GM12875 (cell line): ENCODE results near the gene DNAJC30.
A peak's percentile ranks its signal among the peaks of the same experiment; 100 is the strongest.
"Not testable (repeated sequence)": the region's sequence is repeated elsewhere in the genome, so short reads cannot be mapped to it uniquely, and the experiment has no call there.

ENCODE experiments used
- H3K4me3 ChIP-seq: one replicate; pipeline ENCODE4 v1.5.1; 2011; ENCODE audit warnings: low read depth, low read length, control low read depth
- TF ChIP-seq, protein P1 (sequence below): IDR thresholded peaks from 2 replicates; pipeline ENCODE4 v1.5.1; 2011; ENCODE audit warnings: low read depth, mild to moderate bottlenecking, control low read depth, inconsistent platforms, low read length, moderate library complexity, borderline replicate concordance; ENCODE audit not compliant: insufficient read depth

DNAJC30 gene

DNA sequence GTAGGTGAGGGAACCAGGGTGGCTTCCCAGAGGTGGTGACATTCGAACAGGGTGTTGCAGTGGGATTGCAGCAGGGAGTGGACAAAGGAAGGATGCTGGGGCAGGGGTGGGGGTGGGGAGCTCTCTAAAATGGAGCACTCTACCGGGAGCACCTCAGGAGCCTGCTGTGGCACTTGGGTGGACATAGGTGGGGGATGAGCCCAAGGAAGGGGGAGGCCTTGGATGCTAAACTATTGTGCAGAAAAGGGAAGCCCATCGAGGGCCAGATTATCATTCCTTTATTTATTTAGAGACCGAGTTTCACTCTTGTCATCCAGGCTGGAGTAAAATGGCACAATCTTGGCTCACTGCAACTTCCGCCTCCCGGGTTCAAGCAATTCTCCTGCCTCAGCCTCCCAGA, 39.5 kb upstream of the DNAJC30 start:
- TF ChIP-seq, protein P1, sequence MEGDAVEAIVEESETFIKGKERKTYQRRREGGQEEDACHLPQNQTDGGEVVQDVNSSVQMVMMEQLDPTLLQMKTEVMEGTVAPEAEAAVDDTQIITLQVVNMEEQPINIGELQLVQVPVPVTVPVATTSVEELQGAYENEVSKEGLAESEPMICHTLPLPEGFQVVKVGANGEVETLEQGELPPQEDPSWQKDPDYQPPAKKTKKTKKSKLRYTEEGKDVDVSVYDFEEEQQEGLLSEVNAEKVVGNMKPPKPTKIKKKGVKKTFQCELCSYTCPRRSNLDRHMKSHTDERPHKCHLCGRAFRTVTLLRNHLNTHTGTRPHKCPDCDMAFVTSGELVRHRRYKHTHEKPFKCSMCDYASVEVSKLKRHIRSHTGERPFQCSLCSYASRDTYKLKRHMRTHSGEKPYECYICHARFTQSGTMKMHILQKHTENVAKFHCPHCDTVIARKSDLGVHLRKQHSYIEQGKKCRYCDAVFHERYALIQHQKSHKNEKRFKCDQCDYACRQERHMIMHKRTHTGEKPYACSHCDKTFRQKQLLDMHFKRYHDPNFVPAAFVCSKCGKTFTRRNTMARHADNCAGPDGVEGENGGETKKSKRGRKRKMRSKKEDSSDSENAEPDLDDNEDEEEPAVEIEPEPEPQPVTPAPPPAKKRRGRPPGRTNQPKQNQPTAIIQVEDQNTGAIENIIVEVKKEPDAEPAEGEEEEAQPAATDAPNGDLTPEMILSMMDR, result no peak
- no peak overlapping the region for H3K4me3 ChIP-seq

DNA sequence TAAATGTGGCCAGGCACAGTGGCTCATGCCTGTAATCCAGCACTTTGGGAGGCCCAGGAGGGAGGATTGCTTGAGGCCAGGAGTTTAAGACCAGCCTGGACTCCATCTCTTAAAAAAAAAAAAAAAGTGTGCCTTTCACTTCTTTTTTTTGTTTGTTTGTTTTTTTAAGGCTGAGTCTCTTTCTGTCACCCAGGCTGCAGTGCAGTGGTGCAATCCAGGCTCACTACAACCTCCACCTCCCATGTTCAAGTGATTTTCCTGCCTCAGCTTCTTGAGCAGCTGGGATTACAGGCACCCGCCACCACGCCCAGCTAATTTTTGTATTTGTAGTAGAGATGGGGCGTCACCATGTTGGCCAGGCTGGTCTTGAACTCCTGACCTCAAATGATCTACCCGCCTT, 38.9 kb upstream of the DNAJC30 start:
- H3K4me3 ChIP-seq, result not testable (repeated sequence)

DNA sequence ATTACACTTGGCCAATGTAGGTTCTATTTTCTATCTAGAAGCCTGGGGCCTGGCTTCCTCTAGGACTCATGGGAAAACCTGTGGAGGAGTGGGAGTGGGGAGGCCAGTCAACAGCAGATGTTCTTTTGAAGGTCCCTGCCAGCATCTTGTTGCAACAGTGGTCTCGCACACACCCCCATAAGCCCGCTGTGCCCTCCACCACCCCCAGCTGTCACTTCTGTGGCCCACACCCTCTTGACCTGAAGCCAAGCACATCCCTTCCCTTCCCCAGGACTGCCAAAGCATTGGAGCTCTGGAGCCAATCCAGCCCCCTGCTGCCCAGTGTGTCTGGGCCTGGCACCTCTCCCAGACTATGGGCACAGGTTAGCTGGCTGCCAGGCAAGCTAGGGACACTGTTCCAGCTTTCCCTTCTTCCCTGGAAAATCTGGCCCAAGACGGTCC, 38.1 kb upstream of the DNAJC30 start:
- TF ChIP-seq, protein P1, result no peak
- H3K4me3 ChIP-seq, result no peak overlapping the region

DNA sequence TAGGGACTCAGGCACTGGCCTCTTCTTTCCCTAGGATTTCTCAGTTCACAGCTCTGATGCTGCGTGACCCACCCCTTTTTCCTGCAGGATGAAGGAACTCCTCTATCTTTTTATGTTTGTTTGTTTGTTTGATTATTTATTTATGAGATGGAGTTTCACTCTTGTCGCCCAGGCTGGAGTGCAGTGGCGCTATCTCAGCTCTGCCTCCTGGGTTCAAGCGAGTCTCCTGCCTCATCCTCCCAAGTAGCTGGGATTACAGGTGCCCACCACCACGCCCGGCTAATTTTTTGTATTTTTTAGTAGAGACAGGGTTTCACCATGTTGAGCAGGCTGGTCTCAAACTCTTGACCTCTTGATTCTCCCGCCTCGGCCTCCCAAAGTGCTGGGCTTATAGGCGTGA, 37.2 kb upstream of the DNAJC30 start:
- not testable (repeated sequence) for H3K4me3 ChIP-seq

DNA sequence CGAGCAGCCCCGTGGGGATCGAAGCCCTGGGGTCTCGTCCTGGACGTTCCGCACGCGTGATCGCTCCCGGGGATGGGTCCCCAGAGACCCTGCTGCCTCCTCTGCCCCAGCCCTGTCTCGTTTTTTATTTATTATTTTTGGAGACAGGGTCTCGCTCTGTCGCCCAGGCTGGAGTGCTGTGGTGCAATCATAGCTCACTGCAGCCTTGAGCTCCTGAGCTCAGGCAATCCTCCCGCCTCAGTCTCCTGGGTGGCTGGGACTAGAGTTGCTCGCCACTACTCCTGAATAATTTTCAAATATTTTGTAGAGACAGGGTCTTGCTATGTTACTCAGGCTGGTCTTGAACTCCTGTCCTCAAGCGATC, 36.5 kb upstream of the DNAJC30 start:
- H3K4me3 ChIP-seq, result no peak overlapping the region
- TF ChIP-seq, protein P1, result no peak

DNA sequence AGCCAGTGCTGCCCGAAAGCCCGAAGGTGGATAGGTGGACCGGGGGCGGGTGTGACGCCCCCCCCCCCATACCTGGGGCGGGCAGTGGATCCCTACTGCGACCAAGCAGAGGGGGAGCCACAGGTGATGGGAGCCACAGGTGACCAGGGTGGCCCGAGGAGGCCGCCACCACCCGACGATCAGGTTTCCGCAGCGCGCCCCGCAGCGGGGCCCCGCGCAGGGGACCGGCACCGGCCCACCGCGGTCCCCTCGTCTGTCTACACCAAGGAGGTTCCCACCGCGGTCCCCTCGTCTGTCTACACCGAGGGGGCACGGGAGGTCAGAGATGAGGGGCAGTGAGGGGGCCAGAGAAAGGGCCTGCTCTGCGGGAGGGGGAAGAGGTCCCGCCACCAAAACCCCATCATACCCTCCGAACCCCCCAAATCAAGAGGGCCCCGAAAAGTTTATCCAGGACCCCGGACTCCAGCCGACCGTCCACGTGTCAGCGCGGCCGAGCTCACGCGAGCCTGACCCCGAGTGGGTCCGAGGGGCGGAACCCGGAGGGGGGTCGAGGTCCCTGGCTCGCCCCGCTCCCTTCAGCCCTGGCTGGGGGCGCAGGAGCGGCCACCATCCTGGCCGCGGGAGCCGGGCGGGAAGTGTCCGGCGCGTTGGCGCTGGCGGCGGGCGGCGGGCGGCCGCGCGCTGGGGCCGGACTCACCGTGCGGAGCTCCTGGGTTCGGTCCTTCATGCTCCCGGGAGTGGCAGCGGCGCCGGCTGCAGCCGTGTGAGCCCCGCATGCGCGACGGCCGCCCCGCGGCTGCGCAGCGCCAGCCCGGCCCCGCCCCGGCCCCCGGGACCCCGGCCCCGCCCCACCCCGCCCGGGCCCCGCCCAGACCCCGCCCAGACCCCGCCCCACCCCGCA, 35.9 kb upstream of the DNAJC30 start, which contains the start of gene STX1A:
TSS of gene STX1A (minus strand) at position 765 of the 901 bp plus-strand sequence. CDS start at position 727, 38 bp downstream.
- H3K4me3 ChIP-seq, result peak within 1 kb of the TSS; percentile 79
- TF ChIP-seq, protein P1, result no peak

DNA sequence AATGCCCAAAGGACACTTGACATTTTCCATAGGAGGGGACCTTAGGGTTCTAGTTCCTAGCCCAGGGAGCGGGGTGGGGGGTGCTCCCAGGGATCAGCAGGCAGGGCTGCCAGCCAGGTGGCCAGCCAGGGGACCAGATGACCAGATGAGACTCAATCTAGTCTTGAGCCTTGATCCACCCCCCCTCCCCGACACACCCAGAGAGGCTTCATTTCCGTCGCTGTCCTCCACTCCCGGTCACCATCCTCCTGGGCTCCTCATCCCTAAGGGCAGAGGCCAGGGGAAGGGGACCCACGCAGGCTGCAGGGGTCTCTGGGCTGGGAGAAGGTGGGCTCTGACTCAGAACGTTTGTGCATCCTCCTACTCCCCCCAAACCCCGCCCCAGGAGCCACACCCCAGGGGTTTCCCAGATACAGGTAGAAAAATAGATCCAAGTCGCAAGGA, 35.2 kb upstream of the DNAJC30 start:
- TF ChIP-seq, protein P1, result no peak
- peak overlapping the region; percentile 79 for H3K4me3 ChIP-seq

DNA sequence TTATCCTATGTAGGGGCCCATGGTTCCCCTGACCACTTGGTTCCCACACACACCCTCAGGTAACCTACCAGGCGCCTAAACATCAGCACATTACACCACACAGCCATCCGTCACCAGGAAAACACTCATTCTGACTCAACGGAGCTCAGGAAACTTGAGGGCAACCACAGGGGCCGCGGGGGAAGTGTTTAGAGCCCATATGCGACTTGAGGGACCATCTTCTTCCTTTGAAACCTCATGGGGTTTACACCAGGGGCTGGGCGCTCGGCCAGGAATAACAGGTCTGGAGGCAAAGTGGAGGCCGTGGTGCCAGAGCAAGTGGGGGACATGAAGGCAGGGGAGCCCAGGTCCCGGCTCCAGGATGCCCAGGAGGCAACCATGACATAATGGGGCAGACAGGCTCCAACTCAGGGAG, 34.7 kb upstream of the DNAJC30 start:
- TF ChIP-seq, protein P1, result no peak
- H3K4me3 ChIP-seq, result peak overlapping the region; percentile 7
